ENCODE measurements around the gene FOXQ1. TPM values are rescaled to one million over a fixed set of nuclear protein-coding genes. Genes with fewer than 3 reads are reported as not detected.

The FOXQ1 gene
- total RNA-seq, 1 donor from 2014 or later, result not detected

DNA sequence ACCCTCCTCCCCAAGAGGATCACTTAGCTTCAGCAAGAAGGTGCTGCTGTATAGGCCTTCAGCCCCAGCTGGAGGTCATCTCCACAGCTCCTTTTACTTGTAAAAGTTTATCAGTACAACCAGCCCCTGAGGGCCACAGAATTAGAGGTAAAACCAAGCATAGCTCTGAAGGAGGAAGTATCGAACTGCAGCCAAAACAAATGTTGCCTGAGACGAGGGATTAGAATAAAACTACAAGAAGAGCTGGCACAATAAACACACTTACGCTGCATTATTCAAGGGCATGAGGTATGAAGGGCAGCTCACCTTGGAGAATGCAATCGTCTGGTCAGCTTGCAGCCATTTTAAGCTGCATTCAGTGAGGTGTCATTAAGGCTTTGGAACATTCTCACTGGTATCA lies 21.1 kb upstream of the FOXQ1 start:
- Mint-ChIP-seq H3K27me3 (ENCODE audit: low read depth) (peaks cover 18% of the 10 kb centered on the region), H3K4me1 (ENCODE audit: low read depth) (peaks cover 9% of the 10 kb centered on the region), H3K27ac (ENCODE audit: unreplicated experiment) (no peak overlapping the region), H3K36me3 (ENCODE audit: low read depth) (no peaks in the 10 kb centered on the region), H3K9me3 (ENCODE audit: low read depth) (peaks cover 12% of the 10 kb centered on the region), H3K4me3 (ENCODE audit: unreplicated experiment) (no peak overlapping the region)
- TF ChIP-seq, protein P1, sequence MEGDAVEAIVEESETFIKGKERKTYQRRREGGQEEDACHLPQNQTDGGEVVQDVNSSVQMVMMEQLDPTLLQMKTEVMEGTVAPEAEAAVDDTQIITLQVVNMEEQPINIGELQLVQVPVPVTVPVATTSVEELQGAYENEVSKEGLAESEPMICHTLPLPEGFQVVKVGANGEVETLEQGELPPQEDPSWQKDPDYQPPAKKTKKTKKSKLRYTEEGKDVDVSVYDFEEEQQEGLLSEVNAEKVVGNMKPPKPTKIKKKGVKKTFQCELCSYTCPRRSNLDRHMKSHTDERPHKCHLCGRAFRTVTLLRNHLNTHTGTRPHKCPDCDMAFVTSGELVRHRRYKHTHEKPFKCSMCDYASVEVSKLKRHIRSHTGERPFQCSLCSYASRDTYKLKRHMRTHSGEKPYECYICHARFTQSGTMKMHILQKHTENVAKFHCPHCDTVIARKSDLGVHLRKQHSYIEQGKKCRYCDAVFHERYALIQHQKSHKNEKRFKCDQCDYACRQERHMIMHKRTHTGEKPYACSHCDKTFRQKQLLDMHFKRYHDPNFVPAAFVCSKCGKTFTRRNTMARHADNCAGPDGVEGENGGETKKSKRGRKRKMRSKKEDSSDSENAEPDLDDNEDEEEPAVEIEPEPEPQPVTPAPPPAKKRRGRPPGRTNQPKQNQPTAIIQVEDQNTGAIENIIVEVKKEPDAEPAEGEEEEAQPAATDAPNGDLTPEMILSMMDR (IDR thresholded peaks at IDR 0.05), result no peak
- no peak for DNase-seq (ENCODE audit: low spot score)

DNA sequence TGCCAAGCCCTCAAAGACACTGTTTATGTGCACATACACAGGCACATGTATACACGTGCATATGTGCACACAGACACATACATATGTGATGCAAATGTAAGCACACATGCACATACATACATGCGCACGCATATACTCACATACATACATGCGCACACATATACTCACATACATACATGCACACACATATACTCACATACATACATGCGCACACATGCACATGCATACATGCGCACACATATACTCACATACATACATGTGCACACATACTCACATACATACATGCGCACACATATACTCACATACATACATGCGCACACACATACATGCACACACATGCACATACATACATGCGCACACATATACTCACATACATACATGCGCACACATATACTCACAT lies 20.5 kb upstream of the FOXQ1 start:
- Mint-ChIP-seq H3K27me3 (ENCODE audit: low read depth) (peaks cover 22% of the 10 kb centered on the region), H3K27ac (ENCODE audit: unreplicated experiment) (no peak overlapping the region), H3K4me3 (ENCODE audit: unreplicated experiment) (no peak overlapping the region), H3K4me1 (ENCODE audit: low read depth) (peaks cover 4% of the 10 kb centered on the region), H3K36me3 (ENCODE audit: low read depth) (no peaks in the 10 kb centered on the region), H3K9me3 (ENCODE audit: low read depth) (peaks cover 12% of the 10 kb centered on the region)
- no peak for DNase-seq (ENCODE audit: low spot score)
- TF ChIP-seq, protein P1 (IDR thresholded peaks at IDR 0.05), result no peak

DNA sequence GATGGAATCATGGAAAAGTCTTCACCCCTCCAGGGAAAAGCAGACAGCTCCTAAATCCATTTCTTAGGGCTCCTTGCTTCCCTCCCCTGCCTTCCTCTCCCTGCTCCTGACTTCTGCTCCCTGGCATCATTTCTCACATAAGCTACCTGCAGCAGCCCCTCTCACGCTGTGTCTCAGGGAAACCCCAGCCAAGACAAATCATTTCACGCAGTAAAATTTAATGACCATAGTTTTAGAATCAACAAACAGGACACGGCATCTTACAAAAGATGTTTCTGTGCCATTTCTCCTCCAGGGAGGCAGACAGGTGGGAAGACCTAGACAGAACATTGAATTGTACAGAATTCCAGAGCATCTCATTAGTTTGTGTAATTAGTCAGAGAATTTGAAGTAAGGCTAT lies 16.5 kb upstream of the FOXQ1 start:
- peaks cover 15% of the 10 kb centered on the region for H3K9me3 Mint-ChIP-seq (ENCODE audit: low read depth)
- H3K27me3 Mint-ChIP-seq (ENCODE audit: low read depth), result peaks cover 35% of the 10 kb centered on the region
- no peaks in the 10 kb centered on the region for H3K36me3 Mint-ChIP-seq (ENCODE audit: low read depth)
- H3K27ac Mint-ChIP-seq (ENCODE audit: unreplicated experiment), result no peak overlapping the region
- DNase-seq (ENCODE audit: low spot score), result no peak
- TF ChIP-seq, protein P1 (IDR thresholded peaks at IDR 0.05), result no peak
- no peaks in the 10 kb centered on the region for H3K4me1 Mint-ChIP-seq (ENCODE audit: low read depth)
- H3K4me3 Mint-ChIP-seq (ENCODE audit: unreplicated experiment), result no peak overlapping the region

DNA sequence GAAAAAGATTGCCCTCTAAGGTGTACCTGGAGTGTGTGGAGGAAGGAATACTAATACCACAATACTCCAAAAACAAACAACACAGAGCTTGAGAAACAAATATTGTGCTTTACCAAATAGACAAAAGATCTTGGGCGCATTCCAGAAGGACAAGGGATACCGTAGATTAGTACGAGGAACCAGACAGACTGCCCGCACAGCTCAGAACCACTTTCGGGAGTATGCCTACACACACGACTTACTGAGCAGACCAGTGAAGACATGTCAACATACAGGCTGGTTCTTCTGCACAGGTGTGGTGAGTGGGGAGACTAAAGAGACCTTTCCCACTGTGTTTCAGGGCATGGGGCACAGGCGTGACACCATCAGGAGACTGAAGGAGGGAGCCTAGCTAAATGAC lies 15.8 kb upstream of the FOXQ1 start:
- peaks cover 15% of the 10 kb centered on the region for H3K9me3 Mint-ChIP-seq (ENCODE audit: low read depth)
- H3K4me3 Mint-ChIP-seq (ENCODE audit: unreplicated experiment), result no peak overlapping the region
- no peaks in the 10 kb centered on the region for H3K4me1 Mint-ChIP-seq (ENCODE audit: low read depth)
- H3K27me3 Mint-ChIP-seq (ENCODE audit: low read depth), result peaks cover 35% of the 10 kb centered on the region
- TF ChIP-seq, protein P1 (IDR thresholded peaks at IDR 0.05), result no peak
- no peak overlapping the region for H3K27ac Mint-ChIP-seq (ENCODE audit: unreplicated experiment)
- DNase-seq (ENCODE audit: low spot score), result no peak
- H3K36me3 Mint-ChIP-seq (ENCODE audit: low read depth), result no peaks in the 10 kb centered on the region

DNA sequence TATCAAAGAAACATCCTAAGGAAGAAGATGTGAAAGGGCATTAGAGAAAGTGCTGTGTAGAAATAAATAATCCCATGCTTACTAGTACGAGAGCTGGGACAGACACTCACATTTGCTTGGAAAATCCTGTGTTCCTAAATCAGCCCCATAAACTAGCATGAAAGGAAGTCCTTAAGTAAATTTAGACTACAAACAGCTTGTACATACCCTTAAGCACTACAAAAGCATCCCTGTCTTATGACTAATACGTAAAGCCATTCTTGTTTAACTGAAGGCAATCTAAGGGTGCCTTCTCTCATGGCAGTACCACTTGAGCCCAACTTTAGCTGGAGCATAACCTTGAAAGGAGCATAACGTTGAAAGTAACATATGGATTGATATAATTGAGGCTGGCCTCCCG lies 15.4 kb upstream of the FOXQ1 start:
- Mint-ChIP-seq H3K9me3 (ENCODE audit: low read depth) (peaks cover 17% of the 10 kb centered on the region), H3K4me1 (ENCODE audit: low read depth) (no peaks in the 10 kb centered on the region), H3K4me3 (ENCODE audit: unreplicated experiment) (no peak overlapping the region), H3K27ac (ENCODE audit: unreplicated experiment) (no peak overlapping the region), H3K36me3 (ENCODE audit: low read depth) (peaks cover 1% of the 10 kb centered on the region), H3K27me3 (ENCODE audit: low read depth) (peaks cover 37% of the 10 kb centered on the region)
- no peak for DNase-seq (ENCODE audit: low spot score)
- TF ChIP-seq, protein P1 (IDR thresholded peaks at IDR 0.05), result no peak
